CD4-positive, alpha-beta T cell treated with Interleukin-15 for 4 hours (primary cell): ENCODE data around the gene AGMO.

Experiments used
- DNase-seq: peaks from one replicate; pipeline ENCODE4 v3.0.0-alpha.2; 2020; ENCODE audit warnings: low spot score

The AGMO gene

GRCh38 chr7:15218261-15218660 lies 343.6 kb downstream of the AGMO start:
- DNase-seq: no peak

GRCh38 chr7:15215616-15216015 lies 346.2 kb downstream of the AGMO start:
- no peak for DNase-seq

- DNase-seq: no peak
These were observed 346.8 kb downstream of the AGMO start for GRCh38 chr7:15214976-15215375.

- no peak for DNase-seq
These were observed 348.7 kb downstream of the AGMO start for GRCh38 chr7:15213093-15213492.

GRCh38 chr7:15209429-15209828 lies 352.4 kb downstream of the AGMO start:
- no peak for DNase-seq

- no peak for DNase-seq
These were observed 357.4 kb downstream of the AGMO start for GRCh38 chr7:15204421-15204820.

GRCh38 chr7:15199482-15199881 lies 362.3 kb downstream of the AGMO start:
- no peak for DNase-seq

GRCh38 chr7:15197042-15197977 lies 364.5 kb downstream of the AGMO start:
- DNase-seq: no peak

GRCh38 chr7:15178065-15178464 lies 383.8 kb downstream of the AGMO start:
- DNase-seq: no peak

GRCh38 chr7:15176089-15176488 lies 385.7 kb downstream of the AGMO start:
- no peak for DNase-seq

GRCh38 chr7:15175152-15175551 lies 386.7 kb downstream of the AGMO start:
- DNase-seq: no peak

- DNase-seq: no peak
These were observed 387.3 kb downstream of the AGMO start for GRCh38 chr7:15174485-15174884.

GRCh38 chr7:15168489-15168888 lies 393.3 kb downstream of the AGMO start:
- DNase-seq: no peak

GRCh38 chr7:15167912-15168311 lies 393.9 kb downstream of the AGMO start:
- no peak for DNase-seq

- no peak for DNase-seq
These were observed 395.2 kb downstream of the AGMO start for GRCh38 chr7:15166620-15167019.

GRCh38 chr7:15159261-15159660 lies 402.6 kb downstream of the AGMO start:
- DNase-seq: no peak

GRCh38 chr7:15158141-15158810 lies 403.5 kb downstream of the AGMO start:
- DNase-seq: no peak
